ENCODE data around the gene N4BP3. TPM values are rescaled to one million over a fixed set of nuclear protein-coding genes. Genes with fewer than 3 reads are reported as not detected.

Gene N4BP3
- total RNA-seq, 1 experiment from 2014 or later, result 3.2 TPM

GRCh38 chr5:178104492-178104891 lies 8.8 kb upstream of the N4BP3 start:
- POLR2A ChIA-PET, result no interaction called here
- CTCF ChIA-PET, result no interaction called here
- H3K9me3 Mint-ChIP-seq (ENCODE audit: unreplicated experiment), result no peaks in the 10 kb centered on the region

GRCh38 chr5:178106086-178106485 lies 7.2 kb upstream of the N4BP3 start:
- Mint-ChIP-seq H3K27me3 (ENCODE audit: insufficient read depth, unreplicated experiment) (peaks cover 7% of the 10 kb centered on the region), H3K27ac (ENCODE audit: unreplicated experiment) (no peak overlapping the region), H3K9me3 (ENCODE audit: unreplicated experiment) (no peaks in the 10 kb centered on the region), H3K4me1 (ENCODE audit: low read depth, unreplicated experiment) (peaks cover 6% of the 10 kb centered on the region), H3K36me3 (ENCODE audit: insufficient read depth, unreplicated experiment) (no peaks in the 10 kb centered on the region), H3K4me3 (ENCODE audit: unreplicated experiment) (no peak overlapping the region)
- Histone ChIP-seq H3K27me3 (replicated peaks; ENCODE audit: control insufficient read depth, insufficient read depth, low read length) (no peaks in the 10 kb centered on the region), H3K36me3 (ENCODE audit: control insufficient read depth, insufficient read depth, low read length) (no peaks in the 10 kb centered on the region), H3K9me3 (no peaks in the 10 kb centered on the region), H3K4me3 (ENCODE audit: low read depth, low read length) (no peak overlapping the region), H3K4me1 (no peaks in the 10 kb centered on the region)
- CTCF ChIA-PET, result interaction anchor here (2.5 kb wide), 1 partner anchor 30 kb away, joined by 26 read pairs; no protein-coding TSS in a partner anchor
- TF ChIP-seq CTCF (IDR thresholded peaks at IDR 0.05; ENCODE audit: insufficient read depth in 1 of 2, low read depth in 1 of 2, low read length in 1 of 2, severe bottlenecking in 1 of 2, unreplicated experiment in 1 of 2), result no peak
- intact Hi-C loops (cut with micrococcal nuclease; ENCODE audit: unreplicated experiment), result no loop called here
- DNase-seq, result no peak
- BruUV-seq (replicated peaks), result no TSS peak
- POLR2A ChIA-PET, result no interaction called here

More at GRCh38 chr5:178104492-178104891, 8.8 kb upstream of the N4BP3 start:
- Mint-ChIP-seq H3K27me3 (ENCODE audit: insufficient read depth, unreplicated experiment) (peaks cover 2% of the 10 kb centered on the region), H3K36me3 (ENCODE audit: insufficient read depth, unreplicated experiment) (no peaks in the 10 kb centered on the region), H3K4me1 (ENCODE audit: low read depth, unreplicated experiment) (peaks cover 6% of the 10 kb centered on the region), H3K4me3 (ENCODE audit: unreplicated experiment) (no peak overlapping the region), H3K27ac (ENCODE audit: unreplicated experiment) (no peak overlapping the region)
- BruUV-seq (replicated peaks), result no TSS peak
- no peak for TF ChIP-seq CTCF (IDR thresholded peaks at IDR 0.05; ENCODE audit: insufficient read depth in 1 of 2, low read depth in 1 of 2, low read length in 1 of 2, severe bottlenecking in 1 of 2, unreplicated experiment in 1 of 2)
- intact Hi-C loops (cut with micrococcal nuclease; ENCODE audit: unreplicated experiment), result no loop called here
- DNase-seq, result no peak
- no peaks in the 10 kb centered on the region for H3K36me3 ChIP-seq (ENCODE audit: control insufficient read depth, insufficient read depth, low read length)
- no peaks in the 10 kb centered on the region for H3K9me3 ChIP-seq
- H3K4me1 ChIP-seq, result no peaks in the 10 kb centered on the region
- no peak overlapping the region for H3K4me3 ChIP-seq (ENCODE audit: low read depth, low read length)
- H3K27me3 ChIP-seq (replicated peaks; ENCODE audit: control insufficient read depth, insufficient read depth, low read length), result no peaks in the 10 kb centered on the region

GRCh38 chr5:178106556-178107239 lies 6.6 kb upstream of the N4BP3 start:
- intact Hi-C loops (cut with micrococcal nuclease; ENCODE audit: unreplicated experiment), result no loop called here
- ChIA-PET POLR2A (no interaction called here), CTCF (interaction anchor here (2.5 kb wide), 1 partner anchor 31 kb away, joined by 26 read pairs; no protein-coding TSS in a partner anchor)
- Mint-ChIP-seq H3K4me1 (ENCODE audit: low read depth, unreplicated experiment) (peaks cover 6% of the 10 kb centered on the region), H3K9me3 (ENCODE audit: unreplicated experiment) (no peaks in the 10 kb centered on the region), H3K36me3 (ENCODE audit: insufficient read depth, unreplicated experiment) (no peaks in the 10 kb centered on the region), H3K4me3 (ENCODE audit: unreplicated experiment) (no peak overlapping the region), H3K27me3 (ENCODE audit: insufficient read depth, unreplicated experiment) (peaks cover 5% of the 10 kb centered on the region), H3K27ac (ENCODE audit: unreplicated experiment) (no peak overlapping the region)
- no peaks in the 10 kb centered on the region for H3K9me3 ChIP-seq
- no peaks in the 10 kb centered on the region for H3K4me1 ChIP-seq
- no peak for DNase-seq
- no peaks in the 10 kb centered on the region for H3K36me3 ChIP-seq (ENCODE audit: control insufficient read depth, insufficient read depth, low read length)
- no TSS peak for BruUV-seq (replicated peaks)
- H3K27me3 ChIP-seq (replicated peaks; ENCODE audit: control insufficient read depth, insufficient read depth, low read length), result no peaks in the 10 kb centered on the region
- TF ChIP-seq CTCF (IDR thresholded peaks at IDR 0.05; ENCODE audit: insufficient read depth in 1 of 2, low read depth in 1 of 2, low read length in 1 of 2, severe bottlenecking in 1 of 2, unreplicated experiment in 1 of 2), result no peak
- no peak overlapping the region for H3K4me3 ChIP-seq (ENCODE audit: low read depth, low read length)

All from Caco-2 (cell line).